Choroid plexus epithelial cell (primary cell): ENCODE data around the gene SLC40A1.

ENCODE experiments used
- DNase-seq: peaks from one replicate; pipeline ENCODE4 v3.0.0-alpha.2; 2010; ENCODE audit warnings: low read depth
- H3K4me3 ChIP-seq: 2 replicates; pipeline ENCODE4 v1.5.1; 2011; ENCODE audit warnings: low read depth, mild to moderate bottlenecking, control low read depth, low read length, moderate library complexity
- CTCF ChIP-seq: conservative IDR thresholded peaks from 2 replicates; pipeline ENCODE4 v1.5.1; 2011; ENCODE audit warnings: low read depth, mild to moderate bottlenecking, control low read depth, inconsistent platforms, low read length, moderate library complexity

SLC40A1 gene

GRCh38 chr2:189558516-189559272 lies 21.9 kb downstream of the SLC40A1 start:
- no peak for DNase-seq
- H3K4me3 ChIP-seq = no peak overlapping the region
- no peak for TF ChIP-seq CTCF

- TF ChIP-seq CTCF = no peak
- DNase-seq = no peak
- H3K4me3 ChIP-seq = no peak overlapping the region
These were observed 23.2 kb downstream of the SLC40A1 start for GRCh38 chr2:189557373-189557772.

GRCh38 chr2:189556526-189556925 lies 24.1 kb downstream of the SLC40A1 start:
- TF ChIP-seq CTCF = no peak
- no peak overlapping the region for H3K4me3 ChIP-seq
- DNase-seq = no peak

- DNase-seq = peak; percentile 81
- H3K4me3 ChIP-seq = no peak overlapping the region
- no peak for TF ChIP-seq CTCF
These were observed 25.4 kb downstream of the SLC40A1 start for GRCh38 chr2:189555232-189555631.

- DNase-seq = no peak
- no peak for TF ChIP-seq CTCF
- H3K4me3 ChIP-seq = no peak overlapping the region
These were observed 27.0 kb downstream of the SLC40A1 start for GRCh38 chr2:189553504-189554088.

- TF ChIP-seq CTCF = no peak
- H3K4me3 ChIP-seq = no peak overlapping the region
- peak; percentile 30 for DNase-seq
These were observed 27.6 kb downstream of the SLC40A1 start for GRCh38 chr2:189552991-189553404.
